ENCODE data around the gene SLC39A13. TPM values are rescaled to one million over a fixed set of nuclear protein-coding genes. Genes with fewer than 3 reads are reported as not detected.

SLC39A13 gene
- total and polyA plus RNA-seq, 8 donors = 29.6 to 66.1 (median 36.6) TPM

DNA sequence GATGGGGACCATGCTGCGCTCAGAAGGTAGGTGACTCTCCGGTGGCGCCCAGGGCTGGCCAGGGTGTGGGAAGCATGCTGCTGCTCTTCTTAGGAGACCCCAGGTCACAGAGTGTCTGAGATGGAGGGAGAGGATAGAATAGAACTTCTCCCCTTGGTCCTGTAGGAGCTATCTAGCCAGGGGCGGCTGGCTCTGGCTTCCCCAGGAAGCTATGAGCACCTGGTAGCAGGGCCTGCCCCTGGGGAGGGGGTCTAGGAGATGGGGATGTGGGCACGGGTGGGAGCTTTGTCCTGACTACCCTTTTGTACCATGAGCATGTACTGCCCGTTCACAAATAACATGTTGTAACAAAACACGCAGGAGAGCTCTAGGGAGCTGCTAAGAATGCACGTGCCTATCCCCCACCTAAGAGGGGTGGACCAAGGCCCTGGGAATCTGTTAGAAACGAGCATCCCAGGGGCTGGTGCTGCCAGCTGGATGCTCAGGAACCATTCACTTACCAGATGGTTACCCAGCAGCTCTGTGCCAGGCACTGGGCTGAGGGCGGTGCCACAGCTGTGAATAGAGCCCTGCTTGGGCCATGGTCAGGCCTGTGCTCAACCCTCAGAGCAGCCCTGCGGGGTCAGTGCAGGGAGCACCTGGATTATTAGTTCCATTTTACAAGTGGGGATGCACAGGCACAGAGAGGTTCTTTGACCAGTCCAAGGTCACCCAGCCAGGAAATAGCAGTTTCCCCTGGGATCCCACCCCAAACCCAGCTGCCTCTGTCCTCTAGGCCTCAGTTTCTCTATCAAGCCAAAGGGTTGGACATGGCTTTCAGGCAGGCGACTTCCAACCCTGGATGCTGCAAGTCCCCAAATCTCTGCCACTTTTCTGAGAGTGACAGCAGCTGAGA lies 2.2 kb downstream of the SLC39A13 start:
- H3K4me3 ChIP-seq = peak overlapping the region in 1 of 2 donors; percentile 74
- no peak for ATAC-seq

DNA sequence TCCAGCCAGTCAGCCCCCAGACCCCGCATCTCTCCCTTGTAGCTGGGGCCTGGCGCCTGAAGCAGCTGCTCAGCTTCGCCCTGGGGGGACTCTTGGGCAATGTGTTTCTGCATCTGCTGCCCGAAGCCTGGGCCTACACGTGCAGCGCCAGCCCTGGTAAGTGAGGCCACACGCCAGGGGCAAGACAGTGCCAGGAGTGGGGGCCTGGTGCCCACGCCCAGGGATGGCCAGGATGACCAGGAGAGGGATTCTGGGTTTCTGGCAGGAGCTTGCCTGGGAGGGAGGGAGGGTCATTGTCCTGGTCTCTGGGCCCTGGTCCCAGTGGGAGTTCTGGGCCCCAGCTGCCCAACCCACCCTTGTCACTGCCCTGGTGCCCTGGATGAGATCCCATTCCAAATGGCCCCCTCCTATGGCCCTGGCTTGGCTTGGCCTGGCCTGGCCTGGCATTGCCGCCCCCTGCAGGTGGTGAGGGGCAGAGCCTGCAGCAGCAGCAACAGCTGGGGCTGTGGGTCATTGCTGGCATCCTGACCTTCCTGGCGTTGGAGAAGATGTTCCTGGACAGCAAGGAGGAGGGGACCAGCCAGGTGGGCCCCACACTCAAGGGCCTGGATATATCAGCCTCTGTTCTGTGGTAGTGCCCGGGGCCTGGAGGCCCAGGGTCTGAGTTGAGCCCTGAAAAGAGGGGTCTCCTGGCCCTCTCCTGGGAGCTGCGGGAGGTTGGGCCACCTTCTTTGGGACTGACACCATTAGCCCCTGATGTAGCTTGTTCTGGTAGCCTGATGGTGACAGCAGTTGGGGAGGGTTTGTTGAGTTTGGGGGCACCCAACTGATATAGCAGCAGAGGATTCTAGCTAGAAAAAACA lies 3.7 kb downstream of the SLC39A13 start:
- Histone ChIP-seq H3K4me3 (no peak overlapping the region), H3K4me1 (peaks cover 17 to 76% of the 10 kb centered on the region in 2 donors), H3K27ac (peak overlapping the region in 1 of 2 donors; percentile 33), H3K9me3 (no peaks in the 10 kb centered on the region), H3K27me3 (no peaks in the 10 kb centered on the region), H3K36me3 (peaks cover 0 to 71% of the 10 kb centered on the region in 2 donors)
- DNase-seq (peak in 2 of 4 donors; percentile 63 to 93), ATAC-seq (no peak)
- intact Hi-C loops (cut with DNase I) = no loop called here
- TF ChIP-seq, protein P1, sequence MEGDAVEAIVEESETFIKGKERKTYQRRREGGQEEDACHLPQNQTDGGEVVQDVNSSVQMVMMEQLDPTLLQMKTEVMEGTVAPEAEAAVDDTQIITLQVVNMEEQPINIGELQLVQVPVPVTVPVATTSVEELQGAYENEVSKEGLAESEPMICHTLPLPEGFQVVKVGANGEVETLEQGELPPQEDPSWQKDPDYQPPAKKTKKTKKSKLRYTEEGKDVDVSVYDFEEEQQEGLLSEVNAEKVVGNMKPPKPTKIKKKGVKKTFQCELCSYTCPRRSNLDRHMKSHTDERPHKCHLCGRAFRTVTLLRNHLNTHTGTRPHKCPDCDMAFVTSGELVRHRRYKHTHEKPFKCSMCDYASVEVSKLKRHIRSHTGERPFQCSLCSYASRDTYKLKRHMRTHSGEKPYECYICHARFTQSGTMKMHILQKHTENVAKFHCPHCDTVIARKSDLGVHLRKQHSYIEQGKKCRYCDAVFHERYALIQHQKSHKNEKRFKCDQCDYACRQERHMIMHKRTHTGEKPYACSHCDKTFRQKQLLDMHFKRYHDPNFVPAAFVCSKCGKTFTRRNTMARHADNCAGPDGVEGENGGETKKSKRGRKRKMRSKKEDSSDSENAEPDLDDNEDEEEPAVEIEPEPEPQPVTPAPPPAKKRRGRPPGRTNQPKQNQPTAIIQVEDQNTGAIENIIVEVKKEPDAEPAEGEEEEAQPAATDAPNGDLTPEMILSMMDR (IDR thresholded peaks at IDR 0.05) = peak; percentile 73 to 90

More for the DNA sequence above, 2.2 kb downstream of the SLC39A13 start:
- no peaks in the 10 kb centered on the region for H3K9me3 ChIP-seq
- DNase-seq = no peak
- peaks cover 18 to 73% of the 10 kb centered on the region in 2 donors for H3K4me1 ChIP-seq
- H3K27ac ChIP-seq = no peak overlapping the region
- intact Hi-C loops (cut with DNase I) = no loop called here
- no peaks in the 10 kb centered on the region for H3K27me3 ChIP-seq
- TF ChIP-seq, protein P1 (IDR thresholded peaks at IDR 0.05) = no peak
- H3K36me3 ChIP-seq = peaks cover 0 to 57% of the 10 kb centered on the region in 2 donors

DNA sequence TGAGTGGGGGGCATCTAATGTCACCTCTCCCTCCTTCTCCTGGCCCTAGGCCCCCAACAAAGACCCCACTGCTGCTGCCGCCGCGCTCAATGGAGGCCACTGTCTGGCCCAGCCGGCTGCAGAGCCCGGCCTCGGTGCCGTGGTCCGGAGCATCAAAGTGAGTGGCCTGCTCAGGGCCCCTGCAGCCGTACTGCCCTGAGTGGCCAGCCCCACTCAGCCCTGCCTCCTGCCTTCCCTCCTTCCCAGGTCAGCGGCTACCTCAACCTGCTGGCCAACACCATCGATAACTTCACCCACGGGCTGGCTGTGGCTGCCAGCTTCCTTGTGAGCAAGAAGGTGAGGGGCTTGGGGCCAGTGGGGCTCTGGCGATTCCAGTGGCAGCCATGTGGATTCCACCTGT lies 5.0 kb downstream of the SLC39A13 start:
- H3K27ac ChIP-seq = no peak overlapping the region
- DNase-seq (peak in 1 of 4 donors; percentile 78), ATAC-seq (no peak)
- intact Hi-C loops (cut with DNase I) = no loop called here
- peaks cover 14 to 70% of the 10 kb centered on the region in 2 donors for H3K4me1 ChIP-seq
- H3K27me3 ChIP-seq = no peaks in the 10 kb centered on the region
- H3K9me3 ChIP-seq = no peaks in the 10 kb centered on the region
- peaks cover 0 to 83% of the 10 kb centered on the region in 2 donors for H3K36me3 ChIP-seq
- H3K4me3 ChIP-seq = no peak overlapping the region
- TF ChIP-seq, protein P1 (IDR thresholded peaks at IDR 0.05) = no peak

DNA sequence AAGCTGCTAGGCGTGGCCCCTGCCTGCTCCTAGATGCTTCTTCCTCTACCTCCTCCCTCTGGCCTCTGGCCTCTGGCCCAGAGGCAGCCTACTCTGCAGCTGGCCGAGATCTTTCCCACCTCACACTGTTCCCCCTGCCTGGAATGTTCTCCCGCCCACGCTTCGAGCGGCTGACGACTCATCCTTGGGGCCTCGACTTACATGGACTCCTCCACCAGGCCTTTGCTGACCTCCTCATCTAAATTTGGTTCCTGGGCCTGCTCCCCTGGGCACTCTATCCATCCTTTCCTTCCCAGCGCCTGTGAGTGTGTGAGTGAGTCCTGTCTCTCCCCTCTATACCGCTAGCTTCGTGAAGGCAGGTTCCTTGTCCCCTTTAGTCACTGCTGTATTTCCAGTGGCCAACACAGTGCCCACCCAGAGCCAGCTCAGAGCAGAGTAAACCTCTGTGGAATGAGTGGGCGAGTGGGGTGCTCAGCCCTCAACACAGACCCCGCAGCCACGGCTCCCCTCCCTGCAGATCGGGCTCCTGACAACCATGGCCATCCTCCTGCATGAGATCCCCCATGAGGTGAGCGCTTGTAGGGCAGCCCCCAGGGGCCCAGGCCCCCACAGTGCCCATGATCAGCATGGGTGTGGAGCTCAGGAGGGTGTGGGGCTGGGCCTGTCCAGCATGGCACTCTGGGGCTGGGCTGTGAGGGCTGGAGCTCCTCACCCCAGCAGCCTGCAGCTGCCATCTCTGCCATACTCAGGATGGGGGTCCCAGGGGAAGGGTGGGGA lies 5.7 kb downstream of the SLC39A13 start:
- Histone ChIP-seq H3K27me3 (no peaks in the 10 kb centered on the region), H3K27ac (peak overlapping the region in 1 of 2 donors; percentile 55), H3K4me3 (no peak overlapping the region), H3K9me3 (no peaks in the 10 kb centered on the region), H3K4me1 (peaks cover 14 to 66% of the 10 kb centered on the region in 2 donors), H3K36me3 (peaks cover 0 to 90% of the 10 kb centered on the region in 2 donors)
- intact Hi-C loops (cut with DNase I) = no loop called here
- TF ChIP-seq, protein P1 (IDR thresholded peaks at IDR 0.05) = no peak
- ATAC-seq (no peak), DNase-seq (no peak)

Data from left lung (tissue), 10 donors.